ENCODE measurements around the gene FCRL1. TPM values are rescaled to one million over a fixed set of nuclear protein-coding genes. Genes with fewer than 3 reads are reported as not detected.

FCRL1 gene
- total RNA-seq, 1 donor from 2014 or later, result not detected

GRCh38 chr1:157771661-157772425, 48.1 kb downstream of the FCRL1 start:
- Mint-ChIP-seq H3K9me3 (no peaks in the 10 kb centered on the region), H3K27ac (no peak overlapping the region), H3K4me1 (ENCODE audit: unreplicated experiment) (no peaks in the 10 kb centered on the region), H3K27me3 (peaks cover 6% of the 10 kb centered on the region), H3K36me3 (no peaks in the 10 kb centered on the region), H3K4me3 (no peak overlapping the region)
- no peak for TF ChIP-seq CTCF (conservative IDR thresholded peaks at IDR 0.05)
- DNase-seq (ENCODE audit: extremely low spot score, unreplicated experiment), result no peak

- Mint-ChIP-seq H3K4me1 (ENCODE audit: unreplicated experiment) (no peaks in the 10 kb centered on the region), H3K27me3 (peaks cover 6% of the 10 kb centered on the region), H3K9me3 (no peaks in the 10 kb centered on the region), H3K27ac (no peak overlapping the region), H3K4me3 (no peak overlapping the region), H3K36me3 (no peaks in the 10 kb centered on the region)
- TF ChIP-seq CTCF (conservative IDR thresholded peaks at IDR 0.05), result peak; percentile 56
- DNase-seq (ENCODE audit: extremely low spot score, unreplicated experiment), result no peak
Measured at GRCh38 chr1:157770442-157771043, 49.4 kb downstream of the FCRL1 start.

GRCh38 chr1:157766792-157767191, 53.1 kb downstream of the FCRL1 start:
- Mint-ChIP-seq H3K27ac (no peak overlapping the region), H3K36me3 (no peaks in the 10 kb centered on the region), H3K4me3 (no peak overlapping the region), H3K9me3 (no peaks in the 10 kb centered on the region), H3K27me3 (no peaks in the 10 kb centered on the region), H3K4me1 (ENCODE audit: unreplicated experiment) (no peaks in the 10 kb centered on the region)
- TF ChIP-seq CTCF (conservative IDR thresholded peaks at IDR 0.05), result no peak
- DNase-seq (ENCODE audit: extremely low spot score, unreplicated experiment), result no peak

- DNase-seq (ENCODE audit: extremely low spot score, unreplicated experiment), result no peak
- H3K4me3 Mint-ChIP-seq, result no peak overlapping the region
- no peaks in the 10 kb centered on the region for H3K36me3 Mint-ChIP-seq
- no peak for TF ChIP-seq CTCF (conservative IDR thresholded peaks at IDR 0.05)
- H3K27ac Mint-ChIP-seq, result no peak overlapping the region
- H3K9me3 Mint-ChIP-seq, result no peaks in the 10 kb centered on the region
- no peaks in the 10 kb centered on the region for H3K4me1 Mint-ChIP-seq (ENCODE audit: unreplicated experiment)
- H3K27me3 Mint-ChIP-seq, result no peaks in the 10 kb centered on the region
Measured at GRCh38 chr1:157758018-157758417, 61.9 kb downstream of the FCRL1 start.

DNA sequence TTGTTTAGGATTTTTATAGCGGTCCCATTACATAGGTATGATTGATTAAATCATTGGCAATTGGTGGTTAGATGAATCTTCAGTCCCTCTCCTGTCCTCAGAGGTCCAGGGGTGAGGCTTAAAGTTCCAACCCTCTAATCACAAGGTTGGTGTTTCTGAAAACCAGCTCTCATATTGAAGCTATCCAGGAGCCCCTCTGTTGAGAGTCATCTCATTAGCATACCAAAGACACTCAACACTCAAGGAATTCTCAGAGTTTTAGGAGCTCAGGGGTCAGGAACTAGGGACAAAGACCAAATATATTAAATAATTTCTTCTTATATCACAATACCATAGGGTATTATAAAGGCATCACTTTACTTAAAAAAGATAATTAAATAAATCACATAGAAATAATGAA, 66.3 kb downstream of the FCRL1 start:
- TF ChIP-seq CTCF (conservative IDR thresholded peaks at IDR 0.05), result no peak
- Mint-ChIP-seq H3K27me3 (no peaks in the 10 kb centered on the region), H3K36me3 (no peaks in the 10 kb centered on the region)

More for the DNA sequence above, 66.3 kb downstream of the FCRL1 start:
- no peaks in the 10 kb centered on the region for H3K4me1 Mint-ChIP-seq (ENCODE audit: unreplicated experiment)
- no peak overlapping the region for H3K4me3 Mint-ChIP-seq
- no peak for DNase-seq (ENCODE audit: extremely low spot score, unreplicated experiment)
- no peaks in the 10 kb centered on the region for H3K9me3 Mint-ChIP-seq
- H3K27ac Mint-ChIP-seq, result no peak overlapping the region
